ENCODE results near the gene ALK.

The ALK gene

GRCh38 chr2:29489568-29489967, 431.8 kb downstream of the ALK start:
- FAIRE-seq (no peak), DNase-seq (ENCODE audit: insufficient read length, low spot score) (no peak)
- no peak for TF ChIP-seq CTCF (IDR thresholded peaks at IDR 0.05; ENCODE audit: insufficient read depth, missing control alignments)

- FAIRE-seq (no peak), DNase-seq (ENCODE audit: insufficient read length, low spot score) (no peak)
- no peak for TF ChIP-seq CTCF (IDR thresholded peaks at IDR 0.05; ENCODE audit: insufficient read depth, missing control alignments)
These were observed 433.3 kb downstream of the ALK start for GRCh38 chr2:29487967-29488555.

GRCh38 chr2:29485631-29486030, 435.8 kb downstream of the ALK start:
- DNase-seq (ENCODE audit: insufficient read length, low spot score) (no peak), FAIRE-seq (no peak)
- TF ChIP-seq CTCF (IDR thresholded peaks at IDR 0.05; ENCODE audit: insufficient read depth, missing control alignments) = no peak

- DNase-seq (ENCODE audit: insufficient read length, low spot score) = no peak
- no peak for TF ChIP-seq CTCF (IDR thresholded peaks at IDR 0.05; ENCODE audit: insufficient read depth, missing control alignments)
- no peak for FAIRE-seq
These were observed 436.3 kb downstream of the ALK start for GRCh38 chr2:29485117-29485516.

GRCh38 chr2:29482867-29483266, 438.5 kb downstream of the ALK start:
- TF ChIP-seq CTCF (IDR thresholded peaks at IDR 0.05; ENCODE audit: insufficient read depth, missing control alignments) = no peak
- no peak for DNase-seq (ENCODE audit: insufficient read length, low spot score)
- no peak for FAIRE-seq

- no peak for DNase-seq (ENCODE audit: insufficient read length, low spot score)
- no peak for FAIRE-seq
- no peak for TF ChIP-seq CTCF (IDR thresholded peaks at IDR 0.05; ENCODE audit: insufficient read depth, missing control alignments)
These were observed 439.0 kb downstream of the ALK start for GRCh38 chr2:29482348-29482747.

GRCh38 chr2:29481313-29481712, 440.1 kb downstream of the ALK start:
- FAIRE-seq (no peak), DNase-seq (ENCODE audit: insufficient read length, low spot score) (no peak)
- no peak for TF ChIP-seq CTCF (IDR thresholded peaks at IDR 0.05; ENCODE audit: insufficient read depth, missing control alignments)

Measured in D721Med (cell line).